WI38 (cell line): ENCODE results near the gene CADM1.

Source experiments
- H3K4me3 ChIP-seq: 2 replicates; pipeline ENCODE4 v1.5.1; 2011; ENCODE audit warnings: low read depth, mild to moderate bottlenecking, control low read depth, low read length
- TF ChIP-seq, protein P1 (sequence below): IDR thresholded peaks from 2 replicates; pipeline ENCODE4 v1.5.1; 2012; ENCODE audit warnings: low read depth, mild to moderate bottlenecking, control low read depth, low read length

The CADM1 gene

DNA sequence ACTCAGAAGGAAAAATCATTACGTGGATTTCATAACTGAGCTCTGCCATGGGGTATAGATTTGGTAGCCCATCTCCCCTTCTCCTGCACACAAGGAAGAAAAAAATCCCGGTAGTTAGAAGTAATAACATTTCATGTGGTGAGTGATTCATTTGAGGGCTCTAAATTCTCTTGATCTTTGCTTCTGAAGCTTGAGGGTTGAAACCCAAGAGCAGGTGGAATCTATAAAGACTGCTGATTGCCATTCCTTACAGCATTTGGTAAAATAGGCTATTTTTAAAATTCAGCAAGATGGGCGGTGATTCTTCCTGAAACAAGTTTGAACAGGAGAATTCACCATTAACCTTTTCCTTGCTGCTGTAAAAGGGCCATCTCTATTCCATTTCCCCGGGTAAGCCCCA, 266.1 kb downstream of the CADM1 start:
- no peak overlapping the region for H3K4me3 ChIP-seq
- TF ChIP-seq, protein P1, sequence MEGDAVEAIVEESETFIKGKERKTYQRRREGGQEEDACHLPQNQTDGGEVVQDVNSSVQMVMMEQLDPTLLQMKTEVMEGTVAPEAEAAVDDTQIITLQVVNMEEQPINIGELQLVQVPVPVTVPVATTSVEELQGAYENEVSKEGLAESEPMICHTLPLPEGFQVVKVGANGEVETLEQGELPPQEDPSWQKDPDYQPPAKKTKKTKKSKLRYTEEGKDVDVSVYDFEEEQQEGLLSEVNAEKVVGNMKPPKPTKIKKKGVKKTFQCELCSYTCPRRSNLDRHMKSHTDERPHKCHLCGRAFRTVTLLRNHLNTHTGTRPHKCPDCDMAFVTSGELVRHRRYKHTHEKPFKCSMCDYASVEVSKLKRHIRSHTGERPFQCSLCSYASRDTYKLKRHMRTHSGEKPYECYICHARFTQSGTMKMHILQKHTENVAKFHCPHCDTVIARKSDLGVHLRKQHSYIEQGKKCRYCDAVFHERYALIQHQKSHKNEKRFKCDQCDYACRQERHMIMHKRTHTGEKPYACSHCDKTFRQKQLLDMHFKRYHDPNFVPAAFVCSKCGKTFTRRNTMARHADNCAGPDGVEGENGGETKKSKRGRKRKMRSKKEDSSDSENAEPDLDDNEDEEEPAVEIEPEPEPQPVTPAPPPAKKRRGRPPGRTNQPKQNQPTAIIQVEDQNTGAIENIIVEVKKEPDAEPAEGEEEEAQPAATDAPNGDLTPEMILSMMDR, result no peak

- H3K4me3 ChIP-seq, result no peak overlapping the region
- TF ChIP-seq, protein P1, result no peak
These were observed 266.6 kb downstream of the CADM1 start for GRCh38 chr11:115237578-115237977.

DNA sequence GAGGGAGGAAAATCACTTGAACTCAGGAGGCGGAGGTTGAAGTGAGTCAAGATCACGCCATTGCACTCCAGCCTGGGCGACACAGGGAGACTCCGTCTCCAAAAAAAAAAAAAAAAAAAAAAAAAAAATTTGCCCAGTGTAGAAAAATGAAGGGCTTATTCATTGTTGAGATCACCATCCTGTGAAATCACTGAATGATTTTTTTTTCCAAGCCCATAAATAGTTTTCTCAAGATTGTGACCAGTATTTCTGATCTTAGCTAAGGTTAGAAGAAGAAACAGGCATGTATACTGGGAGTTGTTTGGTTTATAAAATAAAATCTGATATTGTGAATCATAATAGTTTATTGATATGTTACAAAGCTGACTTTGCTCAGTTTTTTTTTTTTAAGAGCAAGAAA, 269.4 kb downstream of the CADM1 start:
- no peak overlapping the region for H3K4me3 ChIP-seq
- TF ChIP-seq, protein P1, result no peak

GRCh38 chr11:115226556-115226955, 277.7 kb downstream of the CADM1 start:
- TF ChIP-seq, protein P1, result no peak
- no peak overlapping the region for H3K4me3 ChIP-seq

DNA sequence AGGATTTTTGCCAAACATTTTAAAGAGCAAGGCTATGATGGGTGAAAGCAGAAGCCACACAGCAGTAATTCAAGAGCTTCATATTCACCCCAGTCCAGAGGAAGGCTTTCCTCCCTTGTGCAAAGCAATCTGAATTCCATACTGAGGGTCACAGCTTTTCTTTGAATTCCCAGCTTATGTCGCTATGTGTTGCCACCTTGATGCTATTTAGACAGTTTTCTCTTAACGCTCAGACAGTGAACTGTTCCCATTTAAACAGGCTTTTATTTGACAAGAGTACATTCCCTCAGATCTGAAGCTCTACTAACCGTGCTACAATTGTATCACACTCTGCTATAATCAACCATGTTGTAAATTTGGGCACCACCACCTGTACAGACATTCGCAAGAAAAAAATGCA, 279.7 kb downstream of the CADM1 start:
- H3K4me3 ChIP-seq, result no peak overlapping the region

GRCh38 chr11:115222863-115223530, 281.2 kb downstream of the CADM1 start:
- no peak overlapping the region for H3K4me3 ChIP-seq

More for the DNA sequence above, 279.7 kb downstream of the CADM1 start:
- TF ChIP-seq, protein P1, result no peak

GRCh38 chr11:115222218-115222862, 281.9 kb downstream of the CADM1 start:
- TF ChIP-seq, protein P1, result no peak
- no peak overlapping the region for H3K4me3 ChIP-seq

More at GRCh38 chr11:115222863-115223530, 281.2 kb downstream of the CADM1 start:
- TF ChIP-seq, protein P1, result no peak
